ENCODE measurements around the gene SCAF8.
A peak's percentile ranks its signal among the peaks of the same experiment; 100 is the strongest.
"Not testable (repeated sequence)": the region's sequence is repeated elsewhere in the genome, so short reads cannot be mapped to it uniquely, and the experiment has no call there.

Gene SCAF8

GRCh38 chr6:154783229-154783628 is 50.0 kb downstream of the SCAF8 start:
- no peak for DNase-seq

GRCh38 chr6:154785075-154785474 is 51.9 kb downstream of the SCAF8 start:
- no peak for DNase-seq

- DNase-seq: no peak
These were observed 53.1 kb downstream of the SCAF8 start for GRCh38 chr6:154786144-154786868.

GRCh38 chr6:154791556-154792317 is 58.5 kb downstream of the SCAF8 start:
- no peak for DNase-seq

GRCh38 chr6:154792325-154792724 is 59.1 kb downstream of the SCAF8 start:
- DNase-seq: no peak

- no peak for DNase-seq
These were observed 59.5 kb downstream of the SCAF8 start for GRCh38 chr6:154792761-154793160.

- no peak for DNase-seq
These were observed 63.3 kb downstream of the SCAF8 start for GRCh38 chr6:154796484-154796883.

- no peak for DNase-seq
These were observed 64.6 kb downstream of the SCAF8 start for GRCh38 chr6:154797857-154798256.

GRCh38 chr6:154800338-154800737 is 67.1 kb downstream of the SCAF8 start:
- no peak for DNase-seq

- peak; percentile 31 for DNase-seq
These were observed 72.2 kb downstream of the SCAF8 start for GRCh38 chr6:154805288-154805911.

GRCh38 chr6:154806804-154807203 is 73.6 kb downstream of the SCAF8 start:
- DNase-seq: no peak

- DNase-seq: not testable (repeated sequence)
These were observed 78.4 kb downstream of the SCAF8 start for GRCh38 chr6:154811663-154812062.

- DNase-seq: no peak
These were observed 80.8 kb downstream of the SCAF8 start for GRCh38 chr6:154814063-154814462.

- DNase-seq: no peak
These were observed 83.0 kb downstream of the SCAF8 start for GRCh38 chr6:154815938-154816820.

- no peak for DNase-seq
These were observed 87.9 kb downstream of the SCAF8 start for GRCh38 chr6:154821099-154821498.

GRCh38 chr6:154821638-154822037 is 88.4 kb downstream of the SCAF8 start:
- no peak for DNase-seq

- DNase-seq: no peak
These were observed 89.8 kb downstream of the SCAF8 start for GRCh38 chr6:154822947-154823558.

- no peak for DNase-seq
These were observed 90.9 kb downstream of the SCAF8 start for GRCh38 chr6:154824076-154824475.

GRCh38 chr6:154829970-154830369 is 96.8 kb downstream of the SCAF8 start:
- no peak for DNase-seq

GRCh38 chr6:154830771-154831170 is 97.6 kb downstream of the SCAF8 start:
- no peak for DNase-seq

- DNase-seq: no peak
These were observed 102.1 kb downstream of the SCAF8 start for GRCh38 chr6:154835307-154835706.

GRCh38 chr6:154839546-154839945 is 106.3 kb downstream of the SCAF8 start:
- DNase-seq: no peak

Measured in NCI-H1092 treated with DMSO at 0.1 percent for 48 hours (cell line).